ENCODE results near the gene CHCHD1.
"Not testable (repeated sequence)": the region's sequence is repeated elsewhere in the genome, so short reads cannot be mapped to it uniquely, and the experiment has no call there.

The CHCHD1 gene

GRCh38 chr10:73819081-73819480 is 37.2 kb downstream of the CHCHD1 start:
- no peak for DNase-seq
- no peak overlapping the region for H3K4me3 Mint-ChIP-seq
- no peaks in the 10 kb centered on the region for H3K4me1 Mint-ChIP-seq
- ATAC-seq, result no peak
- H3K9me3 Mint-ChIP-seq, result no peaks in the 10 kb centered on the region
- no peaks in the 10 kb centered on the region for H3K27me3 Mint-ChIP-seq
- no peak overlapping the region for H3K27ac Mint-ChIP-seq
- H3K36me3 Mint-ChIP-seq (ENCODE audit: low read depth), result peaks cover 1% of the 10 kb centered on the region

- Mint-ChIP-seq H3K4me3 (no peak overlapping the region), H3K4me1 (no peaks in the 10 kb centered on the region), H3K9me3 (no peaks in the 10 kb centered on the region), H3K27me3 (no peaks in the 10 kb centered on the region), H3K36me3 (ENCODE audit: low read depth) (peaks cover 1% of the 10 kb centered on the region), H3K27ac (no peak overlapping the region)
- no peak for ATAC-seq
- DNase-seq, result no peak
These were observed 37.8 kb downstream of the CHCHD1 start for GRCh38 chr10:73819513-73820093.

GRCh38 chr10:73823391-73823790 is 41.5 kb downstream of the CHCHD1 start:
- no peaks in the 10 kb centered on the region for H3K9me3 Mint-ChIP-seq
- DNase-seq, result no peak
- no peak overlapping the region for H3K4me3 Mint-ChIP-seq
- no peak for ATAC-seq
- peak overlapping the region; percentile 8 for H3K27ac Mint-ChIP-seq
- H3K36me3 Mint-ChIP-seq (ENCODE audit: low read depth), result peaks cover 5% of the 10 kb centered on the region
- no peaks in the 10 kb centered on the region for H3K27me3 Mint-ChIP-seq
- no peaks in the 10 kb centered on the region for H3K4me1 Mint-ChIP-seq

GRCh38 chr10:73824146-73824725 is 42.4 kb downstream of the CHCHD1 start:
- H3K27me3 Mint-ChIP-seq, result no peaks in the 10 kb centered on the region
- no peaks in the 10 kb centered on the region for H3K4me1 Mint-ChIP-seq
- no peak overlapping the region for H3K27ac Mint-ChIP-seq
- H3K9me3 Mint-ChIP-seq, result no peaks in the 10 kb centered on the region
- H3K4me3 Mint-ChIP-seq, result no peak overlapping the region
- DNase-seq (no peak), ATAC-seq (no peak)
- H3K36me3 Mint-ChIP-seq (ENCODE audit: low read depth), result peaks cover 7% of the 10 kb centered on the region

- Mint-ChIP-seq H3K27ac (no peak overlapping the region), H3K36me3 (ENCODE audit: low read depth) (peaks cover 7% of the 10 kb centered on the region), H3K4me1 (no peaks in the 10 kb centered on the region), H3K4me3 (no peak overlapping the region), H3K27me3 (no peaks in the 10 kb centered on the region), H3K9me3 (no peaks in the 10 kb centered on the region)
- no peak for ATAC-seq
- DNase-seq, result no peak
These were observed 45.7 kb downstream of the CHCHD1 start for GRCh38 chr10:73827346-73828089.

GRCh38 chr10:73828161-73828560 is 46.3 kb downstream of the CHCHD1 start:
- no peaks in the 10 kb centered on the region for H3K9me3 Mint-ChIP-seq
- H3K36me3 Mint-ChIP-seq (ENCODE audit: low read depth), result peaks cover 7% of the 10 kb centered on the region
- H3K27me3 Mint-ChIP-seq, result no peaks in the 10 kb centered on the region
- ATAC-seq (no peak), DNase-seq (no peak)
- H3K4me3 Mint-ChIP-seq, result no peak overlapping the region
- no peaks in the 10 kb centered on the region for H3K4me1 Mint-ChIP-seq
- no peak overlapping the region for H3K27ac Mint-ChIP-seq

GRCh38 chr10:73829090-73829489 is 47.2 kb downstream of the CHCHD1 start:
- not testable (repeated sequence) for H3K9me3 Mint-ChIP-seq; H3K27ac Mint-ChIP-seq; DNase-seq; H3K4me3 Mint-ChIP-seq; H3K36me3 Mint-ChIP-seq (ENCODE audit: low read depth); ATAC-seq; H3K27me3 Mint-ChIP-seq; H3K4me1 Mint-ChIP-seq
